A549 (cell line): ENCODE measurements around the gene ARHGAP5. TPM values are rescaled to one million over a fixed set of nuclear protein-coding genes. Genes with fewer than 3 reads are reported as not detected.
"Not testable (repeated sequence)": the region's sequence is repeated elsewhere in the genome, so short reads cannot be mapped to it uniquely, and the experiment has no call there.

Experiments used
- ATAC-seq, 2 experiments: fragments of 200-7000 bp in 1 of 2; fragments of >200 bp in 1 of 2; cut with Nextera tagmentation in 1 of 2; cut with Tn5 transposase in 1 of 2; 3 replicates each; pipeline versions ENCODE4 v1.8.0 to v1.9.1; 2018 to 2020; ENCODE audit warnings: mild to moderate bottlenecking in 1 of 2, moderate library complexity in 1 of 2
- CTCF ChIA-PET: fragments of 300-600 bp; sonication (Branson Sonifier 250); formaldehyde crosslinking; extraction: SDS; loops from one replicate; lab custom pipeline; 2021; ENCODE audit warnings: antibody characterized with exemption, inconsistent platforms; lab: Yijun Ruan, JAX
- POLR2A ChIA-PET: fragments of 350-600 bp; formaldehyde crosslinking; extraction: SDS; loops from one replicate; lab custom pipeline; 2021; ENCODE audit warnings: antibody characterized with exemption, inconsistent platforms; lab: Yijun Ruan, JAX
- DNase-seq, 2 experiments: peaks; one replicate each; pipeline versions ENCODE4 v3.0.0 to v3.0.0-alpha.2; 2011 to 2016; ENCODE audit warnings: low read depth in 1 of 2, low spot score in 1 of 2
- FAIRE-seq: peaks from 2 replicates; lab custom pipeline; 2011; peaks lifted over from hg19 to GRCh38; lab: Jason Lieb, UNC
- H3K27ac ChIP-seq, 2 experiments: fragments of >200 bp; sonication (Bioruptor Twin); formaldehyde crosslinking; 3 replicates each; pipeline ENCODE4 v1.5.1; 2016 to 2017
- H3K4me1 ChIP-seq: fragments of >200 bp; sonication (Bioruptor Twin); formaldehyde crosslinking; 3 replicates; pipeline ENCODE4 v1.6.1; 2016
- H3K4me2 ChIP-seq: fragments of >200 bp; sonication (Bioruptor Twin); formaldehyde crosslinking; 3 replicates; pipeline ENCODE4 v1.6.1; 2016
- H3K4me3 ChIP-seq: fragments of >200 bp; sonication (Bioruptor Twin); formaldehyde crosslinking; 3 replicates; pipeline ENCODE4 v1.5.1; 2016
- H3K9me3 ChIP-seq: fragments of >200 bp; sonication (Bioruptor Twin); formaldehyde crosslinking; 3 replicates; pipeline ENCODE4 v1.6.1; 2016
- BHLHE40 ChIP-seq: IDR thresholded peaks from 2 replicates; pipeline ENCODE4 v1.6.1; 2012; ENCODE audit warnings: low read depth, low read length, inconsistent platforms
- CEBPB ChIP-seq, 2 experiments: fragments of >200 bp in 1 of 2; sonication (Bioruptor Twin) in 1 of 2; formaldehyde crosslinking in 1 of 2; IDR thresholded peaks; 2 replicates each; pipeline ENCODE4 v1.6.1; 2012 to 2016
- EP300 ChIP-seq, 2 experiments: fragments of >200 bp; sonication (Bioruptor Twin); formaldehyde crosslinking; IDR thresholded peaks; 2 replicates in 1 of 2; 3 replicates in 1 of 2; pipeline ENCODE4 v1.6.1; 2016 to 2017
- FOSB ChIP-seq: fragments of 250-450 bp; sonication (Bioruptor Pico); IDR thresholded peaks from 2 replicates; pipeline ENCODE4 v1.5.0; 2020; ENCODE audit warnings: mild to moderate bottlenecking, moderate library complexity
- FOSL2 ChIP-seq, 2 experiments: fragments of 450-650 bp in 1 of 2; fragments of >200 bp in 1 of 2; sonication (Bioruptor Twin) in 1 of 2; formaldehyde crosslinking; IDR thresholded peaks; 2 replicates each; pipeline versions ENCODE4 v1.5.0 to v1.6.1; 2016 to 2020; ENCODE audit warnings: mild to moderate bottlenecking in 1 of 2, moderate library complexity in 1 of 2
- GATA3 ChIP-seq: IDR thresholded peaks from 2 replicates; pipeline ENCODE4 v1.6.1; 2012; ENCODE audit warnings: borderline replicate concordance
- HDAC2 ChIP-seq: fragments of 200-600 bp; sonication (generic); IDR thresholded peaks from 2 replicates; pipeline ENCODE4 v1.6.1; 2016
- HES2 ChIP-seq: fragments of >200 bp; sonication (Bioruptor Twin); formaldehyde crosslinking; IDR thresholded peaks from 2 replicates; pipeline ENCODE4 v1.6.1; 2016
- HEYL ChIP-seq: fragments of 250-450 bp; sonication (Bioruptor Pico); IDR thresholded peaks from 2 replicates; pipeline ENCODE4 v1.8.0; 2021; ENCODE audit warnings: mild to moderate bottlenecking, moderate library complexity
- HOXA7 ChIP-seq: fragments of 250-450 bp; sonication (Bioruptor Pico); IDR thresholded peaks from 2 replicates; pipeline ENCODE4 v1.5.0; 2020; ENCODE audit warnings: mild to moderate bottlenecking, moderate library complexity
- HOXB5 ChIP-seq: fragments of 250-450 bp; sonication (Bioruptor Pico); IDR thresholded peaks from 2 replicates; pipeline ENCODE4 v1.5.0; 2020; ENCODE audit warnings: mild to moderate bottlenecking, moderate library complexity
- JUNB ChIP-seq: fragments of >200 bp; sonication (Bioruptor Twin); formaldehyde crosslinking; IDR thresholded peaks from 2 replicates; pipeline ENCODE4 v1.6.1; 2016
- MYC ChIP-seq: IDR thresholded peaks from 2 replicates; pipeline ENCODE4 v1.6.1; 2012; ENCODE audit warnings: mild to moderate bottlenecking, inconsistent platforms, low read length, improper control_type of control experiment, borderline replicate concordance
- RCOR1 ChIP-seq: fragments of 150-350 bp; IDR thresholded peaks from 2 replicates; pipeline ENCODE4 v1.6.1; 2014; ENCODE audit warnings: antibody characterized with exemption, low read length, low read depth
- REST ChIP-seq: fragments of 200-600 bp; sonication (generic); IDR thresholded peaks from 2 replicates; pipeline ENCODE4 v1.6.1; 2016; ENCODE audit warnings: antibody characterized with exemption, mild to moderate bottlenecking, moderate library complexity
- RFX5 ChIP-seq: fragments of 450-650 bp; IDR thresholded peaks from 2 replicates; pipeline ENCODE4 v1.7.1; 2014; ENCODE audit warnings: antibody characterized with exemption, mild to moderate bottlenecking, moderate library complexity
- SMC3 ChIP-seq: fragments of >200 bp; sonication (Bioruptor Twin); formaldehyde crosslinking; IDR thresholded peaks from 3 replicates; pipeline ENCODE4 v1.6.1; 2018; ENCODE audit warnings: inconsistent platforms
- TFCP2L1 ChIP-seq: fragments of 250-450 bp; sonication (Bioruptor Pico); IDR thresholded peaks from 2 replicates; pipeline ENCODE4 v1.5.0; 2021; ENCODE audit warnings: mild to moderate bottlenecking
- USF2 ChIP-seq: fragments of 450-650 bp; IDR thresholded peaks from 2 replicates; pipeline ENCODE4 v1.6.1; 2014; ENCODE audit warnings: antibody characterized with exemption
- ZFP36 ChIP-seq: fragments of 450-650 bp; IDR thresholded peaks from 2 replicates; pipeline ENCODE4 v1.6.1; 2014; ENCODE audit warnings: borderline replicate concordance; ENCODE audit not compliant: partially characterized antibody
- ZNF302 ChIP-seq: fragments of 250-450 bp; sonication (Bioruptor Pico); IDR thresholded peaks from 2 replicates; pipeline ENCODE4 v1.9.0; 2021; ENCODE audit warnings: inconsistent platforms, mild to moderate bottlenecking, moderate library complexity
- WGBS: methylation state at CpG from one replicate; pipeline ENCODE4 v1.1.6; 2017; ENCODE audit errors: missing lambda C conversion rate; 5-methylcytosine and 5-hydroxymethylcytosine counted together
- polyA plus RNA-seq, 4 experiments: library from polyadenylated mRNA; depleted of rRNA in 3 of 4; stranded (reverse); fragments of >200 nt; fragmentation: RNase III in 1 of 4; extraction: RNeasy Plus Mini Kit Qiagen cat#74134 plus additional on column Dnase treatment in 1 of 4; gene quantifications; 2 replicates in 3 of 4; 3 replicates in 1 of 4; pipeline ENCODE4 v1.2.3, GENCODE V29; 2011 to 2017
- TF ChIP-seq, protein P1 (sequence below): IDR thresholded peaks from 2 replicates; pipeline ENCODE4 v1.6.1; 2012
- TF ChIP-seq, protein P2 (sequence below): IDR thresholded peaks from 2 replicates; pipeline ENCODE4 v1.6.1; 2012; ENCODE audit warnings: low read depth, borderline replicate concordance

Gene ARHGAP5
- polyA plus RNA-seq, 2 of the 4 experiments (the other 2 are of a cell fraction): 33.6 to 66.1 TPM

GRCh38 chr14:32129124-32129523 lies 52.0 kb downstream of the ARHGAP5 start:
- CTCF ChIA-PET: interaction anchor here (0.6 kb wide), 1 partner anchor 228 kb away, joined by 5 read pairs; no protein-coding TSS in a partner anchor
- peak overlapping the region; percentile 82 to 94 for H3K27ac ChIP-seq
- DNase-seq (peak; percentile 24 to 64), FAIRE-seq (no peak), ATAC-seq (peak; percentile 57 to 67; a peak in 4 of 6 replicates)
- TF ChIP-seq, protein P1, sequence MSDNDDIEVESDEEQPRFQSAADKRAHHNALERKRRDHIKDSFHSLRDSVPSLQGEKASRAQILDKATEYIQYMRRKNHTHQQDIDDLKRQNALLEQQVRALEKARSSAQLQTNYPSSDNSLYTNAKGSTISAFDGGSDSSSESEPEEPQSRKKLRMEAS: no peak
- TF ChIP-seq MYC (no peak), GATA3 (peak; percentile 26; the same call in 1 of the 2 replicates), HOXA7 (CRISPR knock-in tag) (no peak), SMC3 (no peak), HDAC2 (no peak), JUNB (no peak), RCOR1 (no peak), ZNF302 (no peak), HEYL (CRISPR knock-in tag) (no peak), USF2 (peak; percentile 73)
- TF ChIP-seq, protein P2, sequence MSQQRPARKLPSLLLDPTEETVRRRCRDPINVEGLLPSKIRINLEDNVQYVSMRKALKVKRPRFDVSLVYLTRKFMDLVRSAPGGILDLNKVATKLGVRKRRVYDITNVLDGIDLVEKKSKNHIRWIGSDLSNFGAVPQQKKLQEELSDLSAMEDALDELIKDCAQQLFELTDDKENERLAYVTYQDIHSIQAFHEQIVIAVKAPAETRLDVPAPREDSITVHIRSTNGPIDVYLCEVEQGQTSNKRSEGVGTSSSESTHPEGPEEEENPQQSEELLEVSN: no peak
- 0% methylated on average over 2 of the region's 2 CpGs for WGBS
- H3K9me3 ChIP-seq: no peaks in the 10 kb centered on the region
- POLR2A ChIA-PET: interaction anchor here (1.0 kb wide), 2 partner anchors 53 to 74 kb away, joined by 3 read pairs; partner anchors contain the start of gene RNU6-8
- peaks cover 57% of the 10 kb centered on the region for H3K4me1 ChIP-seq
- peak overlapping the region; percentile 91 for H3K4me2 ChIP-seq
- peak overlapping the region; percentile 35; the same call in 2 of the 3 replicates for H3K4me3 ChIP-seq

- H3K4me2 ChIP-seq, CTCF ChIA-PET, POLR2A ChIA-PET, H3K4me3 ChIP-seq, DNase-seq, H3K9me3 ChIP-seq, ATAC-seq, FAIRE-seq, H3K27ac ChIP-seq: not testable (repeated sequence)
- WGBS: 97% methylated on average over 4 of the region's 5 CpGs
- peaks cover 52% of the 10 kb centered on the region for H3K4me1 ChIP-seq
Observed at GRCh38 chr14:32131689-32132088, 54.6 kb downstream of the ARHGAP5 start.

- Histone ChIP-seq H3K9me3 (peaks cover 28% of the 10 kb centered on the region), H3K4me1 (peaks cover 31% of the 10 kb centered on the region), H3K27ac (peak overlapping the region; percentile 53 to 61; a peak in 4 of 6 replicates), H3K4me2 (peak overlapping the region; percentile 62), H3K4me3 (no peak overlapping the region)
- TF ChIP-seq HOXB5 (CRISPR knock-in tag) (peak; percentile 41; the same call in 1 of the 2 replicates), HES2 (no peak), CEBPB (IDR thresholded peaks at IDR 0.05) (peak in 1 of 2 experiments; percentile 68; a peak in 2 of 4 replicates), HOXA7 (CRISPR knock-in tag) (no peak), EP300 (IDR thresholded peaks at IDR 0.05) (0 out of 5 replicates have a peak, but pooled peaks have one; percentile 21 to 32), FOSL2 (IDR thresholded peaks at IDR 0.05) (no peak; the same call in 1 of the 2 replicates), FOSL2 (CRISPR knock-in tag; IDR thresholded peaks at IDR 0.05) (peak; percentile 80), SMC3 (no peak), BHLHE40 (peak; percentile 49; the same call in 1 of the 2 replicates), TFCP2L1 (CRISPR knock-in tag) (no peak), GATA3 (peak; percentile 99), ZFP36 (peak; percentile 22), RFX5 (no peak), HEYL (CRISPR knock-in tag) (no peak), JUNB (peak; percentile 45; the same call in 1 of the 2 replicates), FOSB (CRISPR knock-in tag) (no peak), REST (no peak)
- TF ChIP-seq, protein P1: peak; percentile 21; the same call in 1 of the 2 replicates
- ChIA-PET POLR2A (no interaction called here), CTCF (interaction anchor here (1.1 to 1.4 kb wide), 2 partner anchors 68 to 426 kb away, joined by 3 read pairs; partner anchors contain the start of gene RNU6-8)
- no peak for FAIRE-seq
- peak; percentile 18 to 77 for DNase-seq
- 20% methylated on average over 3 of the region's 3 CpGs for WGBS
- ATAC-seq: peak; percentile 47 to 92
Observed at GRCh38 chr14:32134448-32135097, 57.5 kb downstream of the ARHGAP5 start.
